Sigmoid colon (tissue), 3 donors: ENCODE measurements around the gene IL36B.

Experiments used
- CTCF ChIP-seq, 4 experiments: fragments of 450-650 bp in 3 of 4; fragments of 200-600 bp in 1 of 4; IDR thresholded peaks; one replicate each; pipeline ENCODE4 v1.5.1; 2016 to 2019; ENCODE audit warnings: antibody characterized with exemption in 4 of 4, mild to moderate bottlenecking in 3 of 4, moderate library complexity in 2 of 4
- POLR2A ChIP-seq, 2 donors: fragments of 450-650 bp; IDR thresholded peaks; one replicate each; pipeline ENCODE4 v1.6.1; 2016; ENCODE audit warnings: antibody characterized with exemption in 2 of 2, mild to moderate bottlenecking in 2 of 2, moderate library complexity in 2 of 2

- TF ChIP-seq CTCF (IDR thresholded peaks at IDR 0.05) (no peak), POLR2A (IDR thresholded peaks at IDR 0.05) (no peak)
These were observed 45.4 kb downstream of the IL36B start for GRCh38 chr2:113007250-113007649.
